ENCODE results near the gene VARS2. TPM values are rescaled to one million over a fixed set of nuclear protein-coding genes. Genes with fewer than 3 reads are reported as not detected.

The VARS2 gene
- total and polyA plus RNA-seq, 9 of the 15 experiments (the other 6 are each of a cell fraction or from before 2014, with no cell fraction given): 1.6 to 53.6 (median 29.9) TPM

GRCh38 chr6:30907758-30908591, 6.1 kb upstream of the VARS2 start, which contains the start of gene GTF2H4 (continued):
- 0 out of 2 replicates have a peak, but pooled peaks have one; percentile 72 for TF ChIP-seq ZKSCAN8 (CRISPR knock-in tag; IDR thresholded peaks at IDR 0.05)
- no peak for TF ChIP-seq CUX1 (CRISPR knock-in tag; IDR thresholded peaks at IDR 0.05)
- TF ChIP-seq PRMT5 (CRISPR knock-in tag; IDR thresholded peaks at IDR 0.05): no peak
- peak; percentile 73 for TF ChIP-seq ARID1B (IDR thresholded peaks at IDR 0.05)
- TF ChIP-seq RB1 (IDR thresholded peaks at IDR 0.05; ENCODE audit: low read depth): peak; percentile 97
- peak; percentile 36; the same call in 1 of the 2 replicates for TF ChIP-seq HSF4 (CRISPR knock-in tag; IDR thresholded peaks at IDR 0.05; ENCODE audit: borderline replicate concordance)
- peak; percentile 80 for TF ChIP-seq ZKSCAN1 (IDR thresholded peaks at IDR 0.05; ENCODE audit: low read depth, low read length)
- TF ChIP-seq SNIP1 (IDR thresholded peaks at IDR 0.05; ENCODE audit: low read depth): peak; percentile 49; the same call in 1 of the 2 replicates
- no peak for TF ChIP-seq NCOA4 (IDR thresholded peaks at IDR 0.05; ENCODE audit: partially characterized antibody)
- TF ChIP-seq NR4A1 (CRISPR knock-in tag; IDR thresholded peaks at IDR 0.05): peak; percentile 72; the same call in 1 of the 2 replicates
- TF ChIP-seq NR4A1 (tag; IDR thresholded peaks at IDR 0.05): peak; percentile 94
- TF ChIP-seq TAF1 (IDR thresholded peaks at IDR 0.05; ENCODE audit: control insufficient read depth, extremely low read depth, insufficient read depth, low read length, severe bottlenecking): peak; percentile 25
- TF ChIP-seq XRCC5 (IDR thresholded peaks at IDR 0.05; ENCODE audit: low read depth, low read length): peak; percentile 93; the same call in 1 of the 2 replicates
- TF ChIP-seq NRF1 (conservative IDR thresholded peaks at IDR 0.05 in 1 of 2, IDR thresholded peaks at IDR 0.05 in 1 of 2): peak; percentile 58 to 69
- TF ChIP-seq ZNF175 (CRISPR knock-in tag; IDR thresholded peaks at IDR 0.05; ENCODE audit: low read depth): peak; percentile 92
- TF ChIP-seq ZFP36 (IDR thresholded peaks at IDR 0.05; ENCODE audit: low read depth, low read length, partially characterized antibody): peak; percentile 99

Measured in K562 (cell line).